OCI-LY1 (cell line): Measurements from ENCODE around the gene PLIN5.

Source experiments
- CTCF ChIP-seq: fragments of 200-600 bp; sonication (generic), shearing (Covaris generic); IDR thresholded peaks from 2 replicates; pipeline ENCODE4 v1.5.1; 2017; ENCODE audit warnings: mild to moderate bottlenecking, antibody characterized with exemption, low read length, moderate library complexity, mixed read lengths
- EZH2 ChIP-seq: fragments of 200-600 bp; sonication (generic), shearing (Covaris generic); IDR thresholded peaks from 2 replicates; pipeline ENCODE4 v1.8.0; 2017; ENCODE audit warnings: borderline replicate concordance, mixed run types, mild to moderate bottlenecking, antibody characterized with exemption, low read length, moderate library complexity, mixed read lengths

GRCh38 chr19:4519172-4519496, 15.9 kb downstream of the PLIN5 start:
- TF ChIP-seq CTCF (no peak), EZH2 (no peak)
